HG03460 (cell line): ENCODE measurements around the gene APP.

Source experiments
- ATAC-seq: cut with Tn5 transposase; IDR thresholded peaks from one replicate; pipeline ENCODE4 v1.9.1; 2021; ENCODE audit not compliant: unreplicated experiment

The APP gene

DNA sequence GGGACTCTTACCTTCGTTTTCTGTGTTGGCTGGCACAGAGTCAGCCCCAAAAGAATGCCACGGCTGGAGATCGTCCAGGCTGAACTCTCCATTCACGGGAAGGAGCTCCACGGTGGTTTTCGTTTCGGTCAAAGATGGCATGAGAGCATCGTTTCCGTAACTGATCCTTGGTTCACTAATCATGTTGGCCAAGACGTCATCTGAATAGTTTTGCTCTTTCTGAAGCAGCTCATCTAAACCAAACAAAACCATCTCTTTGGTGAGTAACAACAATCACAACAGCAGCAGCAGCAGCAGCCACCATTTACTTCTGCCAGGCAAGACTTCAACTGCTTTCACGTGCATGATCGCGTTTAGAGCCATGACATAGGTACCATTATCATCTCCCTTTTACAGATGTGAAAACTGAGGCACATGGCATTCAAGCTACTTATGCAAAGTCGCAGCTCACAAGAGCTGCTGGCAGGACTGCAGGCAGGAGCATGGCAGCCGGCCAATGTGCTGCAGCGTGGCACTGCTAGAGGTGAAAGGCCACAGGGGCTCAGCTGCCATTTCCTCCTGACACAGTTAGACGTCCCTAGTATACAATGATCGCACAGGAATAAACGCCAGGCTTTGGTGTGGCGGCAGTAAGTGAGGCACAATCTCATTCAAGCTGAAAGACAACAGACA, 258.7 kb downstream of the APP start:
- no peak for ATAC-seq

DNA sequence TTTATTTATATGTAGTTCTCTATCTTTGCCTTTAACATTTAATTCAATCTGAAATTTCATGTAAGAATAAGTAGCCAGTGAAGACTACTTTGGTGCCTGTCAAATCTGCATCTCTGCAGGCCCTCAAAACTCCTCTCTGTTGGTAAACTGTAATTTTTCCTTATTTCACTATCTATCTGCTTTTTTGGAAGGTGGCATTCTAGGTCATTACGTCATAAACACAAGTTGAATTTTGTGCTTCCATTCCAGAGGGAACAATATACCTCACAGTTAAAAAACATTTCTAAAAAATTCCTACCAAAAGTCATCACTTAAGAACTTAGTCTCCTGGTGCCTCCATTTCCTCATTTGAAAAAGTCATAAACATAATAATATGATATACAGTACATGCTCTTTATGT, 259.8 kb downstream of the APP start:
- no peak for ATAC-seq

GRCh38 chr21:25909341-25909740, 261.2 kb downstream of the APP start:
- ATAC-seq, result no peak

GRCh38 chr21:25908495-25908894, 262.1 kb downstream of the APP start:
- ATAC-seq, result no peak

DNA sequence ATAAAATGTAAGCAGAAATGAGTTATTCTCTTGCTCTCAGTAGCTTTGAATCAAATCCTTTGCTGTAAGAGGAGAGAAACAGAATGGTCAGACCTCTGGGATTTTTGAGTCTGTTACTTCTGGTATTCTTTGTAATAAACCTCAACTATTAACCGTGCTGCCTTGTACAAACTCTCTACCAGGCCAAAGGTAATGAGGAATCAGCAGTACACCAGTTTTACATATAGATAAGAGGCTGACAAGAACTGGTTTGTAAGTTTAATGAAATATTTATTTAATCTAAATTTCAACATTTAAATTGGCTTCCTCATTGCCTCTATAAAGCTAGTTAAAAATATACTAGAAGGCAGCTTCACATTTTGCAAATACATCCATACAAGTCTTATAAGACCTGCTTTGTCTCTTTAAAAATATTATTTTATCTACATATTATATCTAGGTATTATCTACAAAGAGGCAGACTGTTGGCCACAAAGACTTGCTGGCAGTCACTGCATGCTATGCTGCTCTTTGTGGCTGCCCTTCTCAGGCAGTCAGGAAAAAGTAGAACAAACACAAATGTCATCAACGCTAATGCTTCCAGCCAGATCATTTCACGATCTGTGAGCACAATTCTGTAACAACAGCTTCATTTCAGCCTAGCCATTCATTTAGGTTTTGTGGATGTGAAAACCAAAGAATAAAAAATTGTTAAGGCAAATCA, 262.8 kb downstream of the APP start:
- no peak for ATAC-seq

GRCh38 chr21:25906587-25906986, 264.0 kb downstream of the APP start:
- ATAC-seq, result no peak

DNA sequence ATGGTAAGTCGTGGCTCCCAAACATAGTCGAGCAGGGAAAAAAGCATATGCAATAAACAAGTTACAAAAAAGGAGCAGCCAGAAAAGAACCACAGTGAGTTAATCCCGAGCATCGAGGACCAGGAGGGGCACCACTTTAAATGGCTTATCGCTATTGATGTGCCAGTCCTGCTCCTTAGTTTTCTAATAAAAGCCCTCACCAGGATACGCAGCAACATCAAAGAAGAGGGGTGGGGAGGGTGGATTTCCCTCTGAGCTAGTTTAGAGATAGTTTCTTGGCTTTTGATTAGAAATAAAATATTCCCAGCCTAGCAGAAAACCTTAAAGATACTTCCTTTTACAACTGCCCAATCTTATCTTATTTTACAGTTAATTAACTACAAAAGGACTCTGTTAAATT, 265.4 kb downstream of the APP start:
- ATAC-seq, result no peak

- ATAC-seq, result no peak
These were observed 266.4 kb downstream of the APP start for GRCh38 chr21:25904044-25904695.

- ATAC-seq, result no peak
These were observed 267.0 kb downstream of the APP start for GRCh38 chr21:25903607-25904006.

DNA sequence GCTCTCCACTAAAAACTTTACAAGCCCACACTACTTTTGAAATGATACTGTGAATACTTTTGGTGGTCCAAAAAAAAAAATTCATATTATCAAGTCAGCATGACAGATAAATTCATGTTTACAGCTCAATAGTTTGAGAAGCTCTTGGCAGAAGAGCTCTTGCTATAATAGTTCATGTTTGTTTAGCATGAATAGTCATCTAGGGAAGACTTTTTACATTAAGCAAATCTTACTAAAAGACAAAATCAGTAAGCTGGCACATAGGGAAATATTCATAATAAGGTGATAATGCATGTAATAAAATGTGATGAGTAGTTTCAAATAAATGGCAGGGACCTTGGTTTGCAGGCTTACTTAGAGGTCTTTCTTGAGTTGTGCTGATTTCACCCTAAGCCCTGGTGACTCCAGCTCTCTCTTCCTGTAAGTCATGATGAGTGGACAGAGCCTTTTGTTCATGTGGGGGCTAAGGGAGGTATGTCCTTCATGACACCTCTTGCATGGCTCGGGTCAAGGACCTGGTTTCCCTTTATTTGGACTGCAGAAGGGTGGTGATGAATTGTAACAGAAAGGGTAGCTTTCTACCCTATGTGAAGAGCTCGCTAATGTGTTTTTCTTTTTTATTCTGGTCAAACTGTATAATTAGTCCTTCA, 269.1 kb downstream of the APP start:
- no peak for ATAC-seq

DNA sequence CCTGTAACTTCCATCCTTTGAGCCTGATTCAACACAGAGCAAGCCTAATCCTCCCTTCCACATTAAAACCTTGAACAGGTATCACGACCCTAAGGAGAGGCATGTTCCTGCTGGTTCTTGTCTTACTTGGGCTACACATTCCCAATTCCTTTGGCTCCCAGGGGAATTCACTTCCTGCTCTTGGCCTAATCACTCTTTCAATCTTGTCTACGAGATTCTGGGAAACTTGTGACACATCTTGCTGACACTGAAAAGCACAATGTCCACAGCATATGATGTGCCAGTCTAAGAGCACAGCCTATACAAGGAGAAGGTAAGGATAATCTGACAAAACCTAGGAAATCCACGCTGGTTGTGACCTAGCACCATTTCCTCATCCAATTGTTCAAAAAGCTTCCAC, 271.9 kb downstream of the APP start:
- ATAC-seq, result no peak

DNA sequence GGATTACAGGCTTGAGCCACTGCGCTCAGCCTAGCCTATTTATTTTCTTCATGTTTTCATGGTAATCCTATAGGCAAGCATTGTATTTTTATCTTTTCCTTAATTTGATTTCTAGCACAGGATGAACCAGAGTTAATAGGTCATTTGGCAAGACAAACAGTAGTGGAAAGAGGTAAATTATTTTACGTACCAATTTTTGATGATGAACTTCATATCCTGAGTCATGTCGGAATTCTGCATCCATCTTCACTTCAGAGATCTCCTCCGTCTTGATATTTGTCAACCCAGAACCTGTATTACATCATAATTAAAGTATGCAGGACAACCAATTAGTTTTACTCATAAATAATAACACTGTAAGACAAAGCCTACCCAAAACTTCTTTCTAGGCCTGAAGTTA, 273.2 kb downstream of the APP start:
- ATAC-seq, result no peak

- no peak for ATAC-seq
These were observed 274.0 kb downstream of the APP start for GRCh38 chr21:25896501-25897056.

GRCh38 chr21:25895565-25896205, 274.9 kb downstream of the APP start:
- ATAC-seq, result peak; percentile 81

DNA sequence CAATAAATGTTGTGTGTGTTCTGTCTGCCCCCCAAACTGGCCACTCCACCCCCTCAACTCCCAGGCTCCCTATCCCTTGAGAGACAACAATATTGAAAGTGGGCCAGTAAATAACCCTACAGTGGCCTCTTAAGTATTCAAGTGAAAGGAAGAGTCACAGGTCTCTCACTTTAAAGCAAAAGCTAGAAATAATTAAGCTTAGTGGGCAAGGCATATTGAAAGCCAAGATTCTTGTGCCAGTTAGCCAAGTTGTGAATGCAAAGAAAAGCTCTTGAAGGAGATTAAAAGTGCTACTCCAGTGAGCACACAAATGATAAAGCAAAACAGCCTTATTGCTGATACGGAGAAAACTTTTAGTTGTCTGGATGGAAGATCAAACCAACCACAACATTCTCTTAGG, 277.4 kb downstream of the APP start:
- ATAC-seq, result no peak

DNA sequence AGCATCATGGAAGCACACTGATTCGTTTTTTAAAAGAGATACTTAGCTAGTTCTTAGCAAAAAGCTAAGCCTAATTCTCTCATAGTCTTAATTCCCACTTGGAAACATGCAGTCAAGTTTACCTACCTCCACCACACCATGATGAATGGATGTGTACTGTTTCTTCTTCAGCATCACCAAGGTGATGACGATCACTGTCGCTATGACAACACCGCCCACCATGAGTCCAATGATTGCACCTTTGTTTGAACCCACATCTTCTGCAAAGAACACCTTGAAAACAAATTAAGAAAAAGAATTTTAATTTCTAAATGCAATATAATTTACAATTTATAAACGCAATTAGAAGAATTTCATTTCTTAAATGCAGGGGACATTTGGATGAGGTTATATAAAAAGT, 279.0 kb downstream of the APP start:
- ATAC-seq, result no peak

DNA sequence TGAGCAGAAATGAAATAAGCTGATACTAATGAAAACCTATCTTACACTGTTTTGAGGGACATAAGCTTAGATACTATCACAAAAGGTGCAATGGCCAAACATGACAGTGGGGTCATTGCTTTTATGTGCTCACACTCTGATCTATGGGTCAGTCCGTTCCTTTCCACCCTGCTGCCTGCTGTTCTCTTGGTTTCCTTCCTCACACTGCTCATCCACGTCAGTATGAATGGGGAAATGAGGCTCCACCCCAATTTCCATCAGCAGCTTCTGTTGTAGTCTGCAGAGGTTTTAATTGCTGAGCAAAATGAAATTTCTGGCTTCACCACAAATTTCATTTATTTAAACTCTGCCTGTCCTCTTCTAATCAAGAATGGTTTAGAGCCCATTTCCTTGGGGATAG, 280.6 kb downstream of the APP start:
- no peak for ATAC-seq

- ATAC-seq, result no peak
These were observed 281.9 kb downstream of the APP start for GRCh38 chr21:25888711-25889110.

DNA sequence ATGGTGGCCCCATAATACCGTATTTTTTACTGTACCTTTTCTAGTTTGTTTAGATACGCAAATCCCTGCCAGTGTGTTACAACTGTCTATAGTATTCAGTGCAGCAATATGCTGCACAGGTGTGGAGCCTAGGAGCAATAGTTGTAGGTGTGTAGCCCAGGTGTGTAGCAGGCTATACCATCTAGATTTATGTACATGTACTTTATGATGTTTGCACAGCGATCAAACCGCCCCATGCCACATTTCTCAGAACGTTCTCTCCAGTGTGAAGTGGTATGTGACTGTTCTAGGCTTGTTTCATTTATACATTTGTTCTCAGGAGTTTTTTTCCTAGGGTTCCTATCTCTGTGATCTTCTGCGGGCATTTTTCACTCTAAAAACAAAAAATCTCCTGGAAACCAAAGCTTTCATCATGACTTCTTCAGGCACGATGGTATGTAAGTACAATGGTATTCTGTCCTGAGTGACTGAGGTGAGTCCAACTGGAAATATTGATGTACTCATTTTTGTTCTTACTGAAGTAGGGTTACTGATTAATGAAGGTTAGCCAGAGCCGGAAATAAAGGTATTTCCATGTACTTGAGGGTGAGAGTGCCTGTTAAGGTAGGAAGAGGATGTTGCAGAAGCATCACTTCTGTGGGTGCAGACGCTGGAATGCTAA, 282.8 kb downstream of the APP start:
- ATAC-seq, result no peak

- no peak for ATAC-seq
These were observed 283.4 kb downstream of the APP start for GRCh38 chr21:25887166-25887565.

GRCh38 chr21:25885880-25886279, 284.7 kb downstream of the APP start:
- no peak for ATAC-seq
